Measurements from ENCODE around the gene ZKSCAN3.
A peak's percentile ranks its signal among the peaks of the same experiment; 100 is the strongest.

Gene ZKSCAN3

GRCh38 chr6:28335040-28335563 lies 14.6 kb upstream of the ZKSCAN3 start:
- no peak for ATAC-seq
- no peak for DNase-seq
- Mint-ChIP-seq H3K27me3 (no peaks in the 10 kb centered on the region), H3K9me3 (peaks cover 10% of the 10 kb centered on the region), H3K4me1 (peaks cover 3% of the 10 kb centered on the region), H3K4me3 (no peak overlapping the region), H3K36me3 (ENCODE audit: low read depth) (peaks cover 3% of the 10 kb centered on the region), H3K27ac (no peak overlapping the region)

- H3K36me3 Mint-ChIP-seq (ENCODE audit: low read depth), result peaks cover 8% of the 10 kb centered on the region
- ATAC-seq, result peak; percentile 92
- no peak within 1 kb of the TSS for H3K4me3 Mint-ChIP-seq
- peaks cover 3% of the 10 kb centered on the region for H3K4me1 Mint-ChIP-seq
- H3K27me3 Mint-ChIP-seq, result no peaks in the 10 kb centered on the region
- no peak within 1 kb of the TSS for H3K27ac Mint-ChIP-seq
- DNase-seq, result peak; percentile 76
- peaks cover 16% of the 10 kb centered on the region for H3K9me3 Mint-ChIP-seq
Measured at GRCh38 chr6:28335564-28336283, 14.0 kb upstream of the ZKSCAN3 start, which contains the start of gene ZSCAN31. TSS of gene ZSCAN31 (minus strand) at chr6:28336148. CDS start at chr6:28329683, 6,465 bp downstream.

- no peak overlapping the region for H3K4me3 Mint-ChIP-seq
- peak; percentile 61 for ATAC-seq
- H3K27me3 Mint-ChIP-seq, result no peaks in the 10 kb centered on the region
- H3K27ac Mint-ChIP-seq, result no peak overlapping the region
- peak; percentile 42 for DNase-seq
- H3K4me1 Mint-ChIP-seq, result peaks cover 3% of the 10 kb centered on the region
- H3K36me3 Mint-ChIP-seq (ENCODE audit: low read depth), result peaks cover 9% of the 10 kb centered on the region
- H3K9me3 Mint-ChIP-seq, result peaks cover 20% of the 10 kb centered on the region
Measured at GRCh38 chr6:28336284-28337120, 13.2 kb upstream of the ZKSCAN3 start.

- Mint-ChIP-seq H3K4me3 (no peak overlapping the region), H3K27ac (no peak overlapping the region)
Measured at GRCh38 chr6:28337121-28337520, 12.6 kb upstream of the ZKSCAN3 start.

GRCh38 chr6:28340310-28341095 lies 9.2 kb upstream of the ZKSCAN3 start:
- Mint-ChIP-seq H3K4me3 (no peak overlapping the region), H3K9me3 (peaks cover 18% of the 10 kb centered on the region), H3K4me1 (peaks cover 3% of the 10 kb centered on the region), H3K27me3 (peaks cover 4% of the 10 kb centered on the region), H3K36me3 (ENCODE audit: low read depth) (peaks cover 9% of the 10 kb centered on the region), H3K27ac (peak overlapping the region; percentile 48)
- no peak for DNase-seq
- ATAC-seq, result no peak

More at GRCh38 chr6:28337121-28337520, 12.6 kb upstream of the ZKSCAN3 start:
- DNase-seq (no peak), ATAC-seq (no peak)
- Mint-ChIP-seq H3K36me3 (ENCODE audit: low read depth) (peaks cover 9% of the 10 kb centered on the region), H3K4me1 (peaks cover 3% of the 10 kb centered on the region), H3K9me3 (peaks cover 23% of the 10 kb centered on the region), H3K27me3 (no peaks in the 10 kb centered on the region)

GRCh38 chr6:28343898-28344677 lies 5.7 kb upstream of the ZKSCAN3 start:
- Mint-ChIP-seq H3K4me1 (peaks cover 3% of the 10 kb centered on the region), H3K9me3 (peaks cover 18% of the 10 kb centered on the region), H3K27ac (no peak overlapping the region), H3K36me3 (ENCODE audit: low read depth) (peaks cover 9% of the 10 kb centered on the region), H3K27me3 (peaks cover 17% of the 10 kb centered on the region), H3K4me3 (no peak overlapping the region)
- no peak for DNase-seq
- ATAC-seq, result no peak

GRCh38 chr6:28345201-28345600 lies 4.5 kb upstream of the ZKSCAN3 start:
- Mint-ChIP-seq H3K4me3 (no peak overlapping the region), H3K4me1 (peaks cover 9% of the 10 kb centered on the region), H3K9me3 (peaks cover 12% of the 10 kb centered on the region), H3K27ac (no peak overlapping the region), H3K27me3 (peaks cover 17% of the 10 kb centered on the region), H3K36me3 (ENCODE audit: low read depth) (peaks cover 7% of the 10 kb centered on the region)
- ATAC-seq, result no peak
- DNase-seq, result no peak

GRCh38 chr6:28347119-28347518 lies 2.6 kb upstream of the ZKSCAN3 start:
- peaks cover 17% of the 10 kb centered on the region for H3K27me3 Mint-ChIP-seq
- ATAC-seq (no peak), DNase-seq (no peak)
- no peak overlapping the region for H3K4me3 Mint-ChIP-seq
- no peaks in the 10 kb centered on the region for H3K9me3 Mint-ChIP-seq
- peaks cover 2% of the 10 kb centered on the region for H3K36me3 Mint-ChIP-seq (ENCODE audit: low read depth)
- H3K27ac Mint-ChIP-seq, result peak overlapping the region; percentile 25
- H3K4me1 Mint-ChIP-seq, result peaks cover 25% of the 10 kb centered on the region

- peaks cover 27% of the 10 kb centered on the region for H3K4me1 Mint-ChIP-seq
- DNase-seq, result no peak
- H3K9me3 Mint-ChIP-seq, result no peaks in the 10 kb centered on the region
- peak overlapping the region; percentile 100 for H3K4me3 Mint-ChIP-seq
- H3K27ac Mint-ChIP-seq, result peak overlapping the region; percentile 94
- peaks cover 15% of the 10 kb centered on the region for H3K27me3 Mint-ChIP-seq
- H3K36me3 Mint-ChIP-seq (ENCODE audit: low read depth), result peaks cover 2% of the 10 kb centered on the region
- no peak for ATAC-seq
Measured at GRCh38 chr6:28349344-28349891, 329 bp upstream of the ZKSCAN3 start.

- H3K27me3 Mint-ChIP-seq, result peaks cover 7% of the 10 kb centered on the region
Measured at GRCh38 chr6:28351087-28351486, 1.3 kb downstream of the ZKSCAN3 start.

GRCh38 chr6:28351493-28351925 lies 1.8 kb downstream of the ZKSCAN3 start:
- peak overlapping the region; percentile 14 for H3K4me3 Mint-ChIP-seq
- H3K9me3 Mint-ChIP-seq, result no peaks in the 10 kb centered on the region
- no peak overlapping the region for H3K27ac Mint-ChIP-seq
- H3K4me1 Mint-ChIP-seq, result peaks cover 38% of the 10 kb centered on the region
- no peak for ATAC-seq
- no peak for DNase-seq
- H3K36me3 Mint-ChIP-seq (ENCODE audit: low read depth), result peaks cover 2% of the 10 kb centered on the region
- peaks cover 7% of the 10 kb centered on the region for H3K27me3 Mint-ChIP-seq

More at GRCh38 chr6:28351087-28351486, 1.3 kb downstream of the ZKSCAN3 start:
- H3K4me1 Mint-ChIP-seq, result peaks cover 36% of the 10 kb centered on the region
- ATAC-seq (no peak), DNase-seq (no peak)
- no peak overlapping the region for H3K27ac Mint-ChIP-seq
- H3K36me3 Mint-ChIP-seq (ENCODE audit: low read depth), result peaks cover 2% of the 10 kb centered on the region
- H3K9me3 Mint-ChIP-seq, result no peaks in the 10 kb centered on the region
- peak overlapping the region; percentile 100 for H3K4me3 Mint-ChIP-seq

- Mint-ChIP-seq H3K27ac (no peak overlapping the region), H3K4me1 (peaks cover 39% of the 10 kb centered on the region)
Measured at GRCh38 chr6:28353356-28353755, 3.6 kb downstream of the ZKSCAN3 start.

GRCh38 chr6:28353981-28354676 lies 4.4 kb downstream of the ZKSCAN3 start:
- H3K27me3 Mint-ChIP-seq, result no peaks in the 10 kb centered on the region
- no peak for ATAC-seq
- peaks cover 39% of the 10 kb centered on the region for H3K4me1 Mint-ChIP-seq
- DNase-seq, result no peak
- peaks cover 2% of the 10 kb centered on the region for H3K36me3 Mint-ChIP-seq (ENCODE audit: low read depth)
- no peak overlapping the region for H3K27ac Mint-ChIP-seq
- no peak overlapping the region for H3K4me3 Mint-ChIP-seq
- H3K9me3 Mint-ChIP-seq, result no peaks in the 10 kb centered on the region

More at GRCh38 chr6:28353356-28353755, 3.6 kb downstream of the ZKSCAN3 start:
- H3K9me3 Mint-ChIP-seq, result no peaks in the 10 kb centered on the region
- no peaks in the 10 kb centered on the region for H3K27me3 Mint-ChIP-seq
- no peak for DNase-seq
- ATAC-seq, result no peak
- peaks cover 2% of the 10 kb centered on the region for H3K36me3 Mint-ChIP-seq (ENCODE audit: low read depth)
- no peak overlapping the region for H3K4me3 Mint-ChIP-seq

Measured in activated naive CD8-positive, alpha-beta T cell treated with anti-CD3 and anti-CD28 coated beads, Interleukin-2, amount 50 U/mL, for 24 hours (primary cell).